Measurements from ENCODE around the gene HAAO.

HAAO gene

DNA sequence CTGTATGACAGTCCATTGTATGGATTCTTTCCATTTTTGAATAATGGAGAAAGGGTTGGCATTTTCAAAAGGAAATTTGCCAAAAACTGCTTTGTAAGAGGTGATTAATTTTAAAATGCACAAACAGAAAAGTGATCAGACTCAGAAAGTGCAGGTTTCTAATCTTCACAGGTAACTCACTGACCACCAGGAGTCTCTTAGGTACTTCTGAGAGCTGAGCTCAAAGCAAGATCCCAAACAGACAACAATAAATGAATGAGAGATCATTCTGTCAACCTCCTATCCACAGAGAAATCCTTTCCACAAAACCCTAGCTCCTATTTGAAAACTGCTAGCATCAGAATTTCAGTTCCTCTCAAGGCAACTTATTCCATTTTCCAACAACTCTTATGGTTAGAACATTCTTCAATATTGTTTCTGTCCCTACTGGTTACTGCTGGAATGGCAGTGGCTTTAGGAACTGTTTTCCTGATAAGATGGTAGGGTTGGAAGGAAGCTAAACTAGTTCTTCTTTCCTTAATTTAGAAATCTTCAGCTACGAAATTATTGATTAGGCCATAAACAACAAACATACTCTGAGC is 20.6 kb upstream of the HAAO start:
- TF ChIP-seq POLR2AphosphoS5 (IDR thresholded peaks at IDR 0.05; ENCODE audit: low read depth, low read length) (no peak), FOXP2 (optimal IDR thresholded peaks at IDR 0.05; ENCODE audit: borderline replicate concordance, extremely low read depth, extremely low read length, insufficient read depth) (no peak), SIN3A (IDR thresholded peaks at IDR 0.05; ENCODE audit: borderline replicate concordance, insufficient read depth, low read length) (no peak), TAF1 (IDR thresholded peaks at IDR 0.05; ENCODE audit: borderline replicate concordance, insufficient read depth, low read length) (no peak)
- TF ChIP-seq, protein P1, sequence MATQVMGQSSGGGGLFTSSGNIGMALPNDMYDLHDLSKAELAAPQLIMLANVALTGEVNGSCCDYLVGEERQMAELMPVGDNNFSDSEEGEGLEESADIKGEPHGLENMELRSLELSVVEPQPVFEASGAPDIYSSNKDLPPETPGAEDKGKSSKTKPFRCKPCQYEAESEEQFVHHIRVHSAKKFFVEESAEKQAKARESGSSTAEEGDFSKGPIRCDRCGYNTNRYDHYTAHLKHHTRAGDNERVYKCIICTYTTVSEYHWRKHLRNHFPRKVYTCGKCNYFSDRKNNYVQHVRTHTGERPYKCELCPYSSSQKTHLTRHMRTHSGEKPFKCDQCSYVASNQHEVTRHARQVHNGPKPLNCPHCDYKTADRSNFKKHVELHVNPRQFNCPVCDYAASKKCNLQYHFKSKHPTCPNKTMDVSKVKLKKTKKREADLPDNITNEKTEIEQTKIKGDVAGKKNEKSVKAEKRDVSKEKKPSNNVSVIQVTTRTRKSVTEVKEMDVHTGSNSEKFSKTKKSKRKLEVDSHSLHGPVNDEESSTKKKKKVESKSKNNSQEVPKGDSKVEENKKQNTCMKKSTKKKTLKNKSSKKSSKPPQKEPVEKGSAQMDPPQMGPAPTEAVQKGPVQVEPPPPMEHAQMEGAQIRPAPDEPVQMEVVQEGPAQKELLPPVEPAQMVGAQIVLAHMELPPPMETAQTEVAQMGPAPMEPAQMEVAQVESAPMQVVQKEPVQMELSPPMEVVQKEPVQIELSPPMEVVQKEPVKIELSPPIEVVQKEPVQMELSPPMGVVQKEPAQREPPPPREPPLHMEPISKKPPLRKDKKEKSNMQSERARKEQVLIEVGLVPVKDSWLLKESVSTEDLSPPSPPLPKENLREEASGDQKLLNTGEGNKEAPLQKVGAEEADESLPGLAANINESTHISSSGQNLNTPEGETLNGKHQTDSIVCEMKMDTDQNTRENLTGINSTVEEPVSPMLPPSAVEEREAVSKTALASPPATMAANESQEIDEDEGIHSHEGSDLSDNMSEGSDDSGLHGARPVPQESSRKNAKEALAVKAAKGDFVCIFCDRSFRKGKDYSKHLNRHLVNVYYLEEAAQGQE (IDR thresholded peaks at IDR 0.05; ENCODE audit: insufficient read depth in 1 of 2, low read depth in 2 of 2, low read length in 2 of 2), result no peak

DNA sequence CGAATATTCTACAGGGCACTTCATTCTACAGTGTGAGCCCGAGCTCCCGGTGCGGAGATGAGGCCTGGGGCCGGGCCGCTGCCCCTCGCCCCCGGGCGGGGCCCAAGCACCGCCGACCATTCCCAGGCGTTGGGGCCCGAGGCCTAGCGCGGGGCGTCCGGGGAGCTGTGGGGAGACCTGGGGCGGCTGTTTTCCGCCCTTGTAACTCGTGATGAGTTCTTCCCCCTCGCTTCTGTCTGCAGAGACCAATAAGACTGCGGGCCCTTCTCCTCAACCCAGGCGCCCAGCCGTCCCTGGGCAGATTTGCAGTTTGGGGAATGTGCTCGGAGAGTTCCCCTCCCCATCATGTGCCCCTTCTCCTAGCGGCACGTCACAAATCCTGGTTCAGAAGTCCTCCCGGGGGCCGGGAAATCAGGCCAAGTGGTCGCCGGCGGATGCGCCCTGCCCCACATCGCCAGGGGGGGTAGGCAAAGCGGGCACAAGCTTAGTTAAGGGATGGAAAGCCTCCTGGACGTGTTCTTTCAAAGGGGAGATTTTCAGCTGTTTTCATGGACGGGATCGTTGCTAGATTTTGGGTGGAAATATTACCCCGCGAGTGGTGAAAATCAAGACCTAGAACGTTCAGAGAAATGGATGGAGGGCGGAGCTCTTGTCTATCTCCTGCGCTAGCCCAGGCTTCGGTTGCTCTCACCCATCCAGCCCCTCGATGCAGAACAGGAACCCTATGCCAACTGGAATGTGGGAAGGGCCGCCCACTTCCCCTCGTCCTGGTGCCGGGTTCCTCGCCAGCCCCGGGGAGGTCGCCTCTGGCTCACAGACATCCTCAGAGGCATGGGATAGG is 18.8 kb upstream of the HAAO start:
- TF ChIP-seq TAF1 (IDR thresholded peaks at IDR 0.05; ENCODE audit: borderline replicate concordance, insufficient read depth, low read length), result no peak
- no peak for TF ChIP-seq SIN3A (IDR thresholded peaks at IDR 0.05; ENCODE audit: borderline replicate concordance, insufficient read depth, low read length)
- no peak for TF ChIP-seq POLR2AphosphoS5 (IDR thresholded peaks at IDR 0.05; ENCODE audit: low read depth, low read length)
- TF ChIP-seq, protein P1 (IDR thresholded peaks at IDR 0.05; ENCODE audit: insufficient read depth in 1 of 2, low read depth in 2 of 2, low read length in 2 of 2), result no peak
- TF ChIP-seq FOXP2 (optimal IDR thresholded peaks at IDR 0.05; ENCODE audit: borderline replicate concordance, extremely low read depth, extremely low read length, insufficient read depth), result no peak

DNA sequence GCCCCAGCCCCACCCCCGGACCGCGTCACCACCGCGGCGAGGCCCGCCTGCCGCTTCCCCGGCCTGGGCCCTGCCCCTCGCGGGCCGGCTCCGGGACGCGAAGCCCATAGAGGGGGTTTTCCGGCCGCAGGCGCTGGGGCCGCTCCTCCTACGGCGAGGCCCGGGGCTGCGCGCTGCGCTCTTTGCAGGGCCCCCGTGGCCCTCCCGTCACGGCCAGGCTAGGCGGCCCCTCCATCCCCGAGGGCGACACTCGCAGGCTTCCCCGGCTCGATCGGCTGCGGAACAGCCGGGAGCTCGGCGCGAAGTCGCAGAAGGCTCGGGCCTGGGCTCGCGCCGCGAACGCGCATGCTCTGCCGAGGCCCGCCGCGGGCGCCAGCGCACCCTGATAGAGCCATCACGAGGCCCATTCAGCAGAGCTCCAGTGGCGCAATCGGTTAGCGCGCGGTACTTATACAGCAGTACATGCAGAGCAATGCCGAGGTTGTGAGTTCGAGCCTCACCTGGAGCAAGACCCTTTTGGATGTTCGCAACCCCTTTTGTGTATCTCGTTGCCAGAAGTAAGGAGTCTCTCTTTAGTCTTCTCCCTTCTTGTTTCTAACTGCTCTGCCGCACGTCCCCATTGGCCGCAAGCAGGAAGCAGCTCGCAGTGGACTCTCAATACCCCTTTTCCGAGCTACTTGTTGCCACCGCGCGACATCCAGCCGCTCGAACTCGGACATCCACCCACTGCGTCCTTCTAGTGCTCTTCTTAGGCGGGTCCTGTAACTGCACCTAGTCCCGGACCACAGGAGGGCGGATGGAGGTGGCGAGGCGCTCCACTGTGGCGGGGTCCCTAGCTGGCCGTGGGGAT is 18.0 kb upstream of the HAAO start:
- peak; percentile 82 for TF ChIP-seq FOXP2 (optimal IDR thresholded peaks at IDR 0.05; ENCODE audit: borderline replicate concordance, extremely low read depth, extremely low read length, insufficient read depth)
- peak; percentile 64 for TF ChIP-seq POLR2AphosphoS5 (IDR thresholded peaks at IDR 0.05; ENCODE audit: low read depth, low read length)
- TF ChIP-seq TAF1 (IDR thresholded peaks at IDR 0.05; ENCODE audit: borderline replicate concordance, insufficient read depth, low read length), result no peak
- TF ChIP-seq, protein P1 (IDR thresholded peaks at IDR 0.05; ENCODE audit: insufficient read depth in 1 of 2, low read depth in 2 of 2, low read length in 2 of 2), result peak in 1 of 2 experiments; percentile 48; a peak in 2 of 4 replicates

- TF ChIP-seq POLR2AphosphoS5 (IDR thresholded peaks at IDR 0.05; ENCODE audit: low read depth, low read length), result no peak; the same call in 1 of the 2 replicates
- TF ChIP-seq, protein P1 (IDR thresholded peaks at IDR 0.05; ENCODE audit: insufficient read depth in 1 of 2, low read depth in 2 of 2, low read length in 2 of 2), result no peak
Measured at GRCh38 chr2:42809819-42810120, 17.4 kb upstream of the HAAO start.

Data from PFSK-1 (cell line).